ENCODE data around the gene MAGEF1. TPM values are rescaled to one million over a fixed set of nuclear protein-coding genes. Genes with fewer than 3 reads are reported as not detected.

MAGEF1 gene
- total and polyA plus RNA-seq, 5 experiments from 2014 or later, result 23.7 to 47.5 (median 28.5) TPM

- Mint-ChIP-seq H3K27ac (no peak overlapping the region), H3K4me3 (no peak overlapping the region), H3K4me1 (peaks cover 0 to 3% (median 0%) of the 10 kb centered on the region in 4 donors), H3K27me3 (peaks cover 4 to 19% (median 11%) of the 10 kb centered on the region in 5 donors), H3K9me3 (no peaks in the 10 kb centered on the region), H3K36me3 (no peaks in the 10 kb centered on the region)
- DNase-seq (no peak), ATAC-seq (no peak)
- POLR2A ChIA-PET, result no interaction called here
Measured at GRCh38 chr3:184728010-184728527, 16.2 kb upstream of the MAGEF1 start.

DNA sequence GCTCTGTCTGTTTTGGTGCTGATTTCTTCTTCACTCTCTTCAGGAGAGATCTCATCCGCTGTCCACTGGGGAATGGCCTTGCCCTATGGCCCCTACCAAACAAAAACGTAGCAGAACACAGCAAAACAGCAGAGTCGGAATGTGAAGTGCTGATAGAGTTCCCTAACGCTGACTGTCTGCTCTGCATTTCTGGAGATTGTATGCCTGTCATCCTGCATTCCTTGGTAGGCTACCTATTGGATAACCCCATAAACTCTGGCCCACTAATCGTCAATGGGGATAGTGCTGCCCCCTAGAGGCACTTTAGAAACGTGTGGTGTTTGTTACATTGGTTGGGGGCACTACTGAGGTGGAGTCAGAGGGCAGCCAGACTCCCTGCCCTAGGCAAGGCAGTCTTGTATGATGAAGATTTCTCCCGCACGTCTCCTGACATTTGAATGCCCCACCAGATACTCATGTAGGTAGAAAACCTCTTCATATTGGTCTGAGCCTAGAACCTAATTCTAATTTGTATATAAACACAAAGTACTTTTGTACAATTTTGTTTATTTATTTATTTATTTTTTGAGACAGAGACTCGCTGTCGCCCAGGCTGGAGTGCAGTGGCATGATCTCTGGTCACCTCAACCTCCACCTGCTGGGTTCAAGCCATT, 15.6 kb upstream of the MAGEF1 start:
- no peaks in the 10 kb centered on the region for H3K9me3 Mint-ChIP-seq
- DNase-seq (peak in 8 of 10 donors; percentile 26 to 71 (median 45)), ATAC-seq (peak; percentile 67 to 82)
- H3K4me1 Mint-ChIP-seq, result peaks cover 0 to 3% (median 0%) of the 10 kb centered on the region in 4 donors
- H3K27ac Mint-ChIP-seq, result no peak overlapping the region
- H3K27me3 Mint-ChIP-seq, result peaks cover 2 to 19% (median 9%) of the 10 kb centered on the region in 5 donors
- POLR2A ChIA-PET, result interaction anchor here (0.6 kb wide), 1 partner anchor 15 kb away, joined by 4 read pairs; the partner anchor contains the start of gene MAGEF1
- no peaks in the 10 kb centered on the region for H3K36me3 Mint-ChIP-seq
- no peak overlapping the region for H3K4me3 Mint-ChIP-seq

DNA sequence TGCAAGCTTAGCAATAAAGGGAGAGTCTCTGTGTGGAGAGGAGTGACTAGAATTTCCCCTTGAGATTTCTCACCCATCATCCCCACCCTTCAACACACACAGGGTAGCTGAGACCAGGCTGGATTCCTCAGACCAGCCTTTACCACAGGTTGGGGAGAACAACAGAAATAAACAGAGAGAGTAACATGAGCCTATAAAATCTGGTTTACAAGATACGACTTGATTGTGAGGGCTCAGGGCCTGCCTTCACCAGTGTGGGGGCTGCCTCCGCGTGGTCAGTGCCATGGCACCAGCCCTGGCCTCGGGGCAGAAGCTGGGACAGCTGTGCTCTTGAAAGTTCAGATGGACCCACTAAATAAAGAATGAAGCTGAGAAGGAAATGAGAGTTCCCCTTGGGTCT, 14.6 kb upstream of the MAGEF1 start:
- H3K4me1 Mint-ChIP-seq, result peaks cover 0 to 3% (median 0%) of the 10 kb centered on the region in 4 donors
- H3K9me3 Mint-ChIP-seq, result no peaks in the 10 kb centered on the region
- H3K27ac Mint-ChIP-seq, result peak overlapping the region in 1 of 10 donors; percentile 15
- H3K4me3 Mint-ChIP-seq, result no peak overlapping the region
- H3K27me3 Mint-ChIP-seq, result peaks cover 2 to 15% (median 9%) of the 10 kb centered on the region in 5 donors
- POLR2A ChIA-PET, result no interaction called here
- DNase-seq (no peak), ATAC-seq (no peak)
- H3K36me3 Mint-ChIP-seq, result no peaks in the 10 kb centered on the region

DNA sequence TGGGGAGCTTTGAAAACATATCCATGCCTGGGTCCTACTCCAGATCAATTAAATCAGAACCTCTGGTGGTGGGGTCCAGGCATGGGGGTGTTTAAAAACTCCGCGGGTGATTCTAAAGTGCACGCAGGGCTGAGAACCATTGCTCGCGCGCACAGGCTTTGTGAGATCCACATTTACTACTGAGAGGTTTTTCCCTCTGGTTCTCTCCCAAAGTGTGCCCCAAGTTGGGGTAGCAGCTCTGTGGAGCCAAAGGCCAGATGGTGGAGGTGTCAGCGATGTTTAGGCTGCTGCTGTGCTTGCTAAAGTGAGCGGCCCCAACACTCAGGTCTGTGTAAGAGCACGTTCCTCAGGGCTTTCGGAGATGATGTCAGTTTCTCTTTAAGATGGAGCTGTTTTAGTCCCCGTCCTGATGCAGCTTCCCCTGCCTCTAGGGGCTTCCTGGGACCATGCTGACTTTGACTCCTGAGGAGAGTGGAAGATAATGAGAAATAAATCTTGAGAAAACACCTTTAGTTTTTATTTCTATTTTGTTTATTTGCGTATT, 13.4 kb upstream of the MAGEF1 start:
- H3K27me3 Mint-ChIP-seq, result peaks cover 0 to 3% (median 2%) of the 10 kb centered on the region in 5 donors
- H3K4me1 Mint-ChIP-seq, result peaks cover 0 to 3% (median 0%) of the 10 kb centered on the region in 4 donors
- POLR2A ChIA-PET, result interaction anchor here (1.5 kb wide), 1 partner anchor 164 kb away, joined by 4 read pairs; the partner anchor contains the start of gene EPHB3
- no peak overlapping the region for H3K4me3 Mint-ChIP-seq
- no peaks in the 10 kb centered on the region for H3K36me3 Mint-ChIP-seq
- no peak overlapping the region for H3K27ac Mint-ChIP-seq
- no peak for ATAC-seq
- H3K9me3 Mint-ChIP-seq, result no peaks in the 10 kb centered on the region
- DNase-seq, result no peak

DNA sequence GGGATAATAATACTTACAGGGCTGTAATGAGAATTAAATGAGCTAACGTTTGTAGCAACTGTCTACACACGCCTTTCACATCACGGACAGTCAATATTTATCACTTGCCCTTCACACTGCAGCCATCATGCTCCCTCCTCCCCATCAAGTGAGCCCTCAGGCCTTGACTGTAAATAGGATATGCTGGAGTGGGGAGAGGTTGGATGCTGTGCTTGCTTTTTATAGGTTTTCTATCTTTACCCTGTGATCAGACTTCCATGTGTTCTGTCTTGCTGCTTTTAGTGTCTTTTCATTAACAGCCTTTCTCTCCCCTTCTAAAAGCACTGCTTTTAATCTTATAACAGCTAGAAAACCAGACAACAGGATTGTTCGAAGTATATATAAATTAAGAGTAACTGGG, 12.8 kb upstream of the MAGEF1 start:
- Mint-ChIP-seq H3K9me3 (no peaks in the 10 kb centered on the region), H3K27me3 (peaks cover 0 to 2% (median 0%) of the 10 kb centered on the region in 5 donors), H3K27ac (no peak overlapping the region), H3K36me3 (no peaks in the 10 kb centered on the region), H3K4me1 (peaks cover 0 to 3% (median 0%) of the 10 kb centered on the region in 4 donors), H3K4me3 (no peak overlapping the region)
- ATAC-seq (no peak), DNase-seq (no peak)
- POLR2A ChIA-PET, result interaction anchor here (0.5 to 1.5 kb wide), 2 partner anchors 72 to 163 kb away, joined by 4 to 5 read pairs; partner anchors contain the start of gene EPHB3

- DNase-seq (no peak), ATAC-seq (no peak)
- H3K36me3 Mint-ChIP-seq, result no peaks in the 10 kb centered on the region
- H3K9me3 Mint-ChIP-seq, result no peaks in the 10 kb centered on the region
- peaks cover 0 to 2% (median 0%) of the 10 kb centered on the region in 4 donors for H3K4me1 Mint-ChIP-seq
- H3K27me3 Mint-ChIP-seq, result no peaks in the 10 kb centered on the region
- H3K4me3 Mint-ChIP-seq, result no peak overlapping the region
- H3K27ac Mint-ChIP-seq, result no peak overlapping the region
- POLR2A ChIA-PET, result no interaction called here
Measured at GRCh38 chr3:184719709-184720108, 7.8 kb upstream of the MAGEF1 start.

DNA sequence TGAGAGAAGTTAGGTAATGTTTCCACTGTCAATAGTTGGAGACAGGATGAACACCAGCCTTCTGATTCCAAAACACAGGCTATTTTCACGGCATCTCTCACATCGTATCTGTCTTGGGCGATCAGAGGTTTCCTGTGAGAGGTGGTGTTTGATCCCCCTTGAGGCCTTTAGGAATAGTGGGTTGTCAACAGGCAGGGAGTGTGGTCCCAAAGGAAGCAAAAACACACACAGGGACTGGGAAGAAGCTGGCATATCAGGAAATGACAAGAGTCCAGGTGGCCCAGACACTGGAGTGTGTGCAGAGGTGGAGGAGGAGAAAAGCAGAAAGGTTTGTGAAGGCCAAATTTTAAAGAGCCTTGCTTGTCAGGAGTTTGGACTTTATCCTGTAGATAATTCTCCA, 6.6 kb upstream of the MAGEF1 start:
- DNase-seq, result no peak
- POLR2A ChIA-PET, result no interaction called here
- Mint-ChIP-seq H3K9me3 (no peaks in the 10 kb centered on the region), H3K27me3 (no peaks in the 10 kb centered on the region), H3K27ac (peak overlapping the region in 1 of 10 donors; percentile 8), H3K4me3 (no peak overlapping the region), H3K4me1 (peaks cover 0 to 2% (median 0%) of the 10 kb centered on the region in 4 donors), H3K36me3 (no peaks in the 10 kb centered on the region)
- ATAC-seq, result no peak

DNA sequence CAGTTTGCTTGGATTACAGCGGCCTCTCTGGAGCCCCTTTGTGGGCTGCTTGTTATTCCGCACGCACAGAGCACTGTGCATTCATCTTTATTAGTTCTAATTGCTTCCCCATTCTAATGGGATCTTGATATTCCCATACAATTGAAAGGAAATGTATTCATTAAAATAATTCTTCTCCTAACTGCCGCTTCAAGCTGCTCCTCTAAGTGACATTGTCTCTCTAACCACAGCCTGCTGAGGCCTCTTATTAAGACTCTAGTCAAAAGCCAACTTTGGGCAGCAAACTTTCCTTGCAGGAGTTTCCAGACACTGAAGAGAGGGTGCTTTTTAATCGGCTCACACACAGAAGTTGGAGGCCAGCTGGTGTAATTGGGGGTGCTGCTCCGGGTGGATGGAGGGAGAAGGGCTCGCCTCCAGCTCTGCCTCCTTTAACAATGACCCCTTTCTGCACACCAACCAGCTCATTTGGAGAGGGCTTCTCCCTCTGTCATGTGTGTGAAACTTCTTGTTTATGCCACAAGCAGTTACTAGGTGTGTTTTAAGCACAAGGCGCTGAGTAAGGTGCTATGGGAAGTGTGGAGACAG, 5.6 kb upstream of the MAGEF1 start:
- Mint-ChIP-seq H3K27ac (no peak overlapping the region), H3K9me3 (no peaks in the 10 kb centered on the region), H3K36me3 (no peaks in the 10 kb centered on the region), H3K27me3 (no peaks in the 10 kb centered on the region), H3K4me3 (no peak overlapping the region), H3K4me1 (peaks cover under 1 to 8% (median 6%) of the 10 kb centered on the region in 4 donors)
- DNase-seq (no peak), ATAC-seq (no peak)
- POLR2A ChIA-PET, result no interaction called here

DNA sequence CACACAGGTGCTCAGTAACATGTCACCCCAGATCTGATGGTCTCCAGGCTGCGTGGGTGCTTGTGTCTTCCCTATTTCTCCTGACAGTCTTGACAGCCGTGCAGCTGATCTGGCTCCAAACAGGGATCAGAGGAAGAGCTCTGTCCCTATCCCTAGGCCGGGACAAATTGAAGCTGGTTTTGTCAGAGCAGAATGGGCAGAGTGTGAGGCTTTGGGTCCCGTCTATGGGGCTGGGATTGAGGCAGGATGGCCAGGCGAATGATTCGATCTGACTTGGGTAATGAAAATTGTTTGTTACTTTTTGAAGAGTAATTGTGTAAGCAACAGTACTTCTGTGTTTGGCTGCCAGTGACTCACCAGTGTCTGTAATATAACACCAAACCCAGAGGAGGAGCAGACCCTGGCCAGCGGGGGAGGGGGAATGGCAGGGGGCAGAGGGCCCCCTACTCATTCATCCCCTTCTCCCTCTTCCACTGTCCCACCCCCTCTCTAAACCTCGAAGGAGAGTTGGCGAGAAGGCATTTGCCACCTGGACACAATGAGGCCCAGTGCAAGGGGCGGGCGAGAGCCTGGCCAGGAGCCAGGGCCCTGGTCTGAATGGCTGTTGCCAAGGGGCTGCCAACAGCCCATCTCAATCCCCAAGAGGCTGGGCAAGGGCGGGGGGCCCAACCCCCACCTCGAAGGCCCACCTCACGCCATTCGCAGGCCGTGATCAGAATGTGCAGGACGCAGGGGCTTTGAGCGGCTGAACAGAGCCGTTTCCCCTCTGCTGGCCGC, 4.9 kb upstream of the MAGEF1 start:
- Mint-ChIP-seq H3K27ac (peak overlapping the region in 2 of 10 donors; percentile 22 to 78), H3K9me3 (no peaks in the 10 kb centered on the region), H3K4me1 (peaks cover 6 to 15% (median 12%) of the 10 kb centered on the region in 4 donors), H3K4me3 (no peak overlapping the region), H3K27me3 (no peaks in the 10 kb centered on the region), H3K36me3 (no peaks in the 10 kb centered on the region)
- DNase-seq (no peak), ATAC-seq (no peak)
- POLR2A ChIA-PET, result no interaction called here

GRCh38 chr3:184715943-184716621, 4.2 kb upstream of the MAGEF1 start:
- POLR2A ChIA-PET, result interaction anchor here (0.7 to 1.2 kb wide), 2 partner anchors 96 to 174 kb away, joined by 9 read pairs; no protein-coding TSS in a partner anchor
- DNase-seq, result no peak
- peak overlapping the region in 1 of 10 donors; percentile 22 for H3K27ac Mint-ChIP-seq

DNA sequence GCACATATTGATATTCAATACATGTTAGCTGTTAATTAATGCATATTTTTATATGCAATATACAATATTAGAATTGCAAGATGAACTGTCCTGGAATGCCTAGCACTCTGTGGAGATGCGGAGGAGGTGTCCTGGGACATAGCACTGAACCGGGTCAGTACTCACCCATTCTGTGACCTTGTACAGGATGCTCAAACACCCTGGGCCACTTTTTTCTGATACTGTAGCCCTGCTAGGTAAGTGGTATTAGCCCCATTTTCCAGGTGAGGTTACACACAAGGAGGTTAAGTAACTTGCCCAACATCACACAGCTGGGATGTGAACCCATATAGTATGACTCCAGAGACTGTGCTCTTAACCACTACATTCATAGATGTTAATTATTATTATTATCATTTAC, 1.7 kb upstream of the MAGEF1 start:
- DNase-seq, result no peak
- no peaks in the 10 kb centered on the region for H3K9me3 Mint-ChIP-seq
- H3K27me3 Mint-ChIP-seq, result no peaks in the 10 kb centered on the region
- peaks cover 0 to 6% (median 4%) of the 10 kb centered on the region in 3 donors for H3K36me3 Mint-ChIP-seq
- POLR2A ChIA-PET, result interaction anchor here (1.1 kb wide), 1 partner anchor 77 kb away, joined by 3 read pairs; no protein-coding TSS in a partner anchor
- ATAC-seq, result no peak
- peaks cover 24 to 34% (median 28%) of the 10 kb centered on the region in 4 donors for H3K4me1 Mint-ChIP-seq
- H3K4me3 Mint-ChIP-seq, result peak overlapping the region in 1 of 10 donors; percentile 85
- H3K27ac Mint-ChIP-seq, result peak overlapping the region in 2 of 10 donors; percentile 24 to 87

More at GRCh38 chr3:184715943-184716621, 4.2 kb upstream of the MAGEF1 start:
- H3K36me3 Mint-ChIP-seq, result no peaks in the 10 kb centered on the region
- peaks cover 10 to 20% (median 14%) of the 10 kb centered on the region in 4 donors for H3K4me1 Mint-ChIP-seq
- H3K9me3 Mint-ChIP-seq, result no peaks in the 10 kb centered on the region
- no peak overlapping the region for H3K4me3 Mint-ChIP-seq
- no peak for ATAC-seq
- H3K27me3 Mint-ChIP-seq, result no peaks in the 10 kb centered on the region

- H3K4me3 Mint-ChIP-seq, result peak overlapping the region; percentile 41 to 85 (median 60)
- peaks cover 22 to 34% (median 28%) of the 10 kb centered on the region in 4 donors for H3K4me1 Mint-ChIP-seq
- H3K9me3 Mint-ChIP-seq, result no peaks in the 10 kb centered on the region
- no peak for ATAC-seq
- H3K27ac Mint-ChIP-seq, result peak overlapping the region in 9 of 10 donors; percentile 9 to 95 (median 74)
- peaks cover 0 to 9% (median 6%) of the 10 kb centered on the region in 3 donors for H3K36me3 Mint-ChIP-seq
- no peaks in the 10 kb centered on the region for H3K27me3 Mint-ChIP-seq
- no peak for DNase-seq
- POLR2A ChIA-PET, result interaction anchor here (0.7 to 1.1 kb wide), 2 partner anchors 77 to 99 kb away, joined by 3 read pairs; partner anchors contain the start of gene VPS8
Measured at GRCh38 chr3:184713040-184713355, 1.1 kb upstream of the MAGEF1 start.

Measured in naive thymus-derived CD8-positive, alpha-beta T cell (primary cell).